Renal cortical epithelial cell (primary cell): ENCODE data around the gene IPO4. TPM values are rescaled to one million over a fixed set of nuclear protein-coding genes. Genes with fewer than 3 reads are reported as not detected.
"Not testable (repeated sequence)": the region's sequence is repeated elsewhere in the genome, so short reads cannot be mapped to it uniquely, and the experiment has no call there.

Source experiments
- DNase-seq: peaks from one replicate; pipeline ENCODE4 v3.0.0-alpha.2; 2011; ENCODE audit warnings: low read depth
- total RNA-seq: library from RNA; depleted of rRNA; stranded (reverse); fragments of >200 nt; gene quantifications from 2 replicates; pipeline ENCODE4 v1.2.3, GENCODE V29; 2014

Gene IPO4
- total RNA-seq, 1 donor from 2014 or later: 76.0 TPM

DNA sequence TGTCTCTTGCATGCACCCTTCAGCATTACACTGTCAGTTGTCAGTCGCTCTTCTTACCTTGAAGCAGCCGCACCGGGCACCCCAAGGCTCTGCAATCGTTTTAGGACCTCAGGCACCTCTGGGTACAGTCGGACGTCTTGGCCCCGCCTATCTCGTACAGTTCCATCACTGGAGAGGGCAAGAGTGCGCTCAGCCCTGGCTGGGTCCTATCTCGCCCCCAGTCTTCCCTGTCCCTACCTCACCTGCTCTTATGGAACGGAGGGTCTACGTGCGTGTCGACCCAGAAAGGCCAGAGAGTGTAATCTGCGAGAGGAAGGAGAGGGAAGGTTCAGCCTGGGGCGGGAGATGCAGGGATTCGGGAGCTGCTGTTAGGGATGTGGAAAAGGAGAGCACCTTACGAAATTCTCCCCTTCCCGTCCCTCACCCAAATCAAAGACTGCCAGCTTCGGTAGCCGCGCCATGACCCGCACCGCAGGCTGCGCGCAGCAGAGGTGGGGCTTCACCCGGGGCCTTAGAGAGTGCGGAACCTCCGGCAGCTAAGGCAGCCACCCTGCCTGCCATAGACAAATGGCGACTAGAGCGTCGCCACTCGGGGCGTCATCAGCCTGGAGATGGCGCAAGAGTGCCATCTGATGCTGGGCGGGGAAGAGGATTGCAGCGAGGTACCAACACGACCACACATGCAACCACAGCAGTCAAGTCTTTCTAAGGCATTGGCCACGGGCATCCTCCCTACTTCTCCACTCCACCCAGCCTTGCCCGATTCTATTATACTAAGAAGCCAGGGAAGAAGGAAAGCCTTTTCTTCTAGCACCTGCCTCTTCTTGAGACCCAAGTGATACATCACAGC lies 27.1 kb upstream of the IPO4 start, which contains the start of gene MDP1:
TSS of gene MDP1 (minus strand) at position 572 of the 850 bp plus-strand sequence. CDS start at position 461, 111 bp downstream.
- peak; percentile 79 for DNase-seq

DNA sequence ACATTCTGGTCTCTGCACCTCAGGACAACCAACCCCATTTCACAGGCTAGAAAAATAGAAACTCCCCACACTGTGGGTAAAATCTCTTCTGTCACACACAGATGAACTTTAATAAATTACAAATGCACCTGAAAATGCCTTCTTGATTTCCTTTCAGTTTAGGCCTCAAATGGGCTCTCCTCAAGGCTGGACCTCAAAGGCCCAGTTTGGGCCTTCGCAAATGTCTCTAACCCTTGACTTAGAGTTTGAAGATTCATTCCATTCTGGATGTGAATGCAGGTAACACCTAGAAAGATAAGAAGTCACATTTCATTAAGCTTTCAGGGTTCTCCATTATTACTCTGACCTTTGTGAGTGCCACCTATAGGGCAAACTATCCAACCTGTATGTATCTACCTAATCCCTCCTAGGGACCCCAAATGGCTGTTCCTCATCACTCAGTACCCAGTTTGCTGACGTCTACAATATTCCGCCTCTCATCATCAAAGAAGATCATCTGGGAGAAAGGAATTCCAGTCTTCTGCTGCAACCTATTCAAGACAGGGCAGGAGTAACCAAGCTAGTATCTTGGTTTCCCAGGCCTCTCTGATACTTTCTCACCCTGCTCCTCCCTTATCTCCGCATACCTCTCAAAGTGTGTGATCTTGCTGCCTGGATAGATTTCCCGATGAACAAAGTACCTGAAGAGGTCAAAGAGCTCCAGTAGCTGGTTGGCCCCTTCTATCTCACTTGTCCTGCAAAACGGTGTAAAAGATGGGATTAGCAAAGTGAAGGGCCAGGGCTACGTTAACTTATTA lies 25.4 kb upstream of the IPO4 start:
- no peak for DNase-seq

DNA sequence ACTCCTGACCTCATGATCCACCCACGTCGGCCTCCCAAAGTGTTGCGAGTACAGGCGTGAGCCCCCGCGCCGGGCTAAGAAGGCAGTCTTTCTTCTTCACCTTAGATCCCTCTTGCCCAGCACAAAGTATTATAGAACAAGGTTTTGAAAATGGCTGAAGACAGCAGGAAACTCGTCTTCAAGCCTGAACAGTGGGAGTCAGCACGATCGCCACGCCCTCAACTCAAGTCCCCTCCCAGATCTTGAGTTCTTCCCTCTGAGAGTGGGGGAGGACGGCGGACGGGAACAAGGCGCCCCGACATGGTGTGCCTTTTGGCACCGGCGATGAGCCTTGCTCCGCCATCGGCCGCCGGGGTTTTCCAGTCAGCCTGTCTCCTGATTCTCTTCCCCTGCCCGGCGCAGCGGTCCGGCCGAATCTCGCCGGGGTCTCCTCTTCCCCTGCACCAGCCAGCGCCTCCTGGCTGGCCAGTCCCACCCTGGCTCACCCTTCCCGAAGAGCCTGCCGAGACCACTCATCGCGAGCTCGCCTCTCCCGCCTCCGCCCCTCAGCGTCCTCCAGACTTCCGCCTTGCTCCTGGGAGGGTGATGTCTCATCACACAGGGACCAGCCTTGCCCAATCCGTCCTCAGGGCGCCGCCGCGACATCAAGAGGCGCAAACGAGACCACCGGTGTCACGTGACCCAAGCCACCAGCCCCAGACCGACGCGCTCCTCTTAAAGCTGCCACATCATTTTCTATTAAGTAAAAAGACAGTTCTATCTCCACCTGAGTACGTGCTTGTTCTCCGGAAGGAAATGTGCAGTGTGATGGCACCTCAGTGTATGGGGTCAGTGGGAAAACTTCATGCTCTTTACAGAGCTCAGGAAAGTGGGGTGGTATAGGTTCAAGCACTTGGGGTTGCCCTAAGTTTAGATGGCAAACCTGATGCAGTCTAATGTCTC lies 24.6 kb upstream of the IPO4 start, which contains the start of gene CHMP4A:
TSS of gene CHMP4A (minus strand) at position 565 of the 942 bp plus-strand sequence. CDS start at position 516, 49 bp downstream.
- DNase-seq: peak; percentile 96

DNA sequence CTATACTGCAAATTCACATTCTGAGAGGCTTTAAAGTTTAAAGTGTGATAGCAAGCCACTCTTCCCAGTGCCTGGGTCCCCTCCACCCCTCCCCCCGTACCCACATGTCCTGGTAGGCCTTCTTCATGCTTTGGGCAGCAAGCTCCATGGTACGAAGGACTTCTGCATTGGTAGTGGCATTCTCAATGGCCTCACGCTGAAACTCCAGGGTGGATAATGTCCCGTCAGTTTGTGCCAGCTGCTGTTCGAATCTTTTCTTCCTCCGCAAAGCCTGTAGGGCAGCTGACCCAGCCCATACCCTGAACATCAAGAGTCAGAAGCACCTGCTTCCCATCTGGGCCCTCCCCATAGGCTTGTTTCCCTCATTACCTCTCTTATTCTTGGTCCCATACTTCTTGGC lies 22.7 kb upstream of the IPO4 start:
- no peak for DNase-seq

DNA sequence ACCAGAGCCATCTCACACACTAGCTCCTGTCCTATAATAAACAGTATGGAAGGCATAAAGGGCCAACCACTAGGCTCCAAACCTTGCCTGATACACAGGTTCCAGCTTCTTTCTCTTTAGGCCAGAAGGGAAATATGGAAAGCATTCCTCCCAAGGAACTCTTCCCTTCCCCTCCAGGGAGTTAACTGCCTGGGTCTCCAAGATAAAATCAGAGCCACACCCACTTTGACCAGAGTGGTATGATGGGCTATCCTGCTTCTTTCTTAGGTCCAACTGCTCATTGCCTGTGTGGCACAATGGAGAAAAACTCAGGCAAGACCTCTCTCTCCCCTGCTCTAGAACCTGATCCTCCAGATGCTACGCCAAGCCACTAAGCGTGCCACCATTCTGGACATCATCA lies 19.0 kb upstream of the IPO4 start:
- no peak for DNase-seq

DNA sequence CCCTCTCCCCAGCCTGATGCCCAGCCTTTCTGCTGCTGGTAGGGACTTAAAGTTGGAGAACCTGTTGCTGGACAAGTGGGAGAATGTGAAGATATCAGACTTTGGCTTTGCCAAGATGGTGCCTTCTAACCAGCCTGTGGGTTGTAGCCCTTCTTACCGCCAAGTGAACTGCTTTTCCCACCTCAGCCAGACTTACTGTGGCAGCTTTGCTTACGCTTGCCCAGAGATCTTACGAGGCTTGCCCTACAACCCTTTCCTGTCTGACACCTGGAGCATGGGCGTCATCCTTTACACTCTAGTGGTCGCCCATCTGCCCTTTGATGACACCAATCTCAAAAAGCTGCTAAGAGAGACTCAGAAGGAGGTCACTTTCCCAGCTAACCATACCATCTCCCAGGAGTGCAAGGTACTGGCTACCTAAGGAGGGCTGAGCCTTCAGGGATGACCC lies 18.5 kb upstream of the IPO4 start:
- no peak for DNase-seq

DNA sequence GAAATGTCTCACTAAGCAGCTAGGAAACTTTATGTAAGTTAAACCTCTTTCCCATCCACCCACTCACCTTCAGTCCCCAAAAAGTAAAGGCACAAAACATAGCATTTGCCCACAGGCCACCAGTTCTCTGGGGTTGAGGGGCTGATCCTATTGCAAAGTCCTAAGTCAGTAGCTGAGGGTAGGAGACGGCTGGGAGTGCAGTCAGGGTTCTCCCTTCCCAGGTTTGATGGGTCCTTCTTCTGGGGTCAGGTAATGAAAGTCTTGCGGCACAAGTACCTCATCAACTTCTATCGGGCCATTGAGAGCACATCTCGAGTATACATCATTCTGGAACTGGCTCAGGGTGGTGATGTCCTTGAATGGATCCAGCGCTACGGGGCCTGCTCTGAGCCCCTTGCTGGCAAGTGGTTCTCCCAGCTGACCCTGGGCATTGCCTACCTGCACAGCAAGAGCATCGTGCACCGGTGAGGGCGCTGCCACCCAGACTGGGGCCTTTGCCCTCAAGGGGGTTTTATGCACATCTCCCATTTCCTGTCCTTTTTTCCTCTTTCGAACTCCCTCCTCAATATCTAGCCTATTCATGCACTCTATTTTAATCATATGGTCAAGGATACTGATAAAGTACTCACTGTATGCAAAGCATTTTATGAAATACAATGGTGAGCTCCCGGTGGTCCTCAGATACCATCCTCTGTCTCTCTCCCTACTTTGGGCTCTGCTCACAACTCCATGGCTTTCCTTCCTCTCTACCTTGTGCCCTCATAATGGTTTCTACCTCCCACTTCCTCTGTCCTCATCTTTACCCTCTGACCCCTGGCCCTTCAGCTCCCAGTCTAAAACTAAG lies 17.9 kb upstream of the IPO4 start:
- DNase-seq: no peak

DNA sequence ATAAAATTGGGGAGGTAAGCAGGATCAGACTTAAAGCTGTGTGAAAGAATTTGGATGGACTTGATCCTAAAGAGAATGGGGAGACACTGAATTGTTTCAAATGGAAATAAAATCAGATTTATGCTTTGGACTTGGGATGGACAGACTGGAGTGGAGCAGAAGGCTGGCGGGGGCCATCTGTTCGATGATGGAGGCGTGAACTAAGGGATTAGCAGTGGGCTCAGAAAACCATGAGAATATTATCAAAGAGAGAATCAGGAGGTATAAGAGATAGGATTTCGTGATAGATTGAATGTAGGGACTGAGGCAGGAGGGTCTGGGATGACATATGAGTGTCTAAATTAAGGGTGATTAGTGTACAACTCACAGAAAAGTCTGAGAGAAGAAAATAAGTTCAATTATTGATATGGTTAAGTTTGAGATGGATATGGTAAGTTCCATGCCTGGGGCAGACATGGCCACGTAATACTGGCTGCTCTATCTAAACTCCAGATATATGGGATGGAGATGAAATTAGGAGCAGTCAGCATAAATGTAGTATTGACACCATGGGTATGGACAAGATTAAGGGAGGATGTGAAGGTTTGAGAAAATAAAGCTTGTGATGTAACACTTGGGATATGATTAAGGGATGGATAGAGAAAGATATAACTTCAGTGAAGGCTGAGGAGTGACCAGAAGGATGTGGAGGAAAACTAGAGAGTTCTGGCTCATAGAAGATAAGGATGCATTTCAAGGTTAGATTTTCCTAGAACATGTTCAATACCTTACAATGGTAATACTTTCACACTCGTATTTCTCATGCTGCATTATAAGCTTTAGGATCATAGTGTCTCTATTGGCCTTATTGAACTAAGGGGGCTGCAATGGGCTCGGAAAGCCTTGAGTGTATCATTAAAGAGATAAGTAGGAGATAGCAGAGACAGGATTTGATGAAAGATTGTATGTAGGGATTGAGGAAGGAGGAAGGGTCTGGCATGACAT lies 15.8 kb upstream of the IPO4 start:
- DNase-seq: no peak

DNA sequence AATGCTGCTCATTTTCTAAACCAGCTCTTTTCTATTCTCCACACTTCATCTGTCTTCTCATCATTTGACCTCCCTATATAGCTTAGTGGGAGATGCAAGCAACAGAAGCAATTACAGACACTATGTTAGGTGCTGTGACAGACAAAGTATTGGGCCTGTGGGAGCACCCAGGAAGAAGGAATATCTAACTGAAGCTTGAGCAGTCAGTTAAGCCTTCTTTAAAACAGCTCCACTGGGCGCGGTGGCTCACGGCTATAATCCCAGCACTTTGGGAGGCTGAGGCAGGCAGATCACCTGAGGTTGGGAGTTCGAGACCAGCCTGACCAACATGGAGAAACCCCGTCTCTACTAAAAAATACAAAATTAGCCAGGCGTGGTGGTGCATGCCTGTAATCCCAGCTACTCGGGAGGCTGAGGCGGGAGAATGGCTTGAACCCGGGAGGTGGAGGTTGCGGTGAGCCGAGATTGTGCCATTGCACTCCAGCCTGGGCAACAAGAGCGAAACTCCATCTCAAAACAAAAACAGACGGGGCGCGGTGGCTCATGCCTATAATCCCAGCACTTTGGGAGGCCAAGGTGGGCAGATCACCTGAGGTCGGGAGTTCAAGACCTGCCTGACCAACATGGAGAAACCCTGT lies 14.8 kb upstream of the IPO4 start:
- DNase-seq: not testable (repeated sequence)

DNA sequence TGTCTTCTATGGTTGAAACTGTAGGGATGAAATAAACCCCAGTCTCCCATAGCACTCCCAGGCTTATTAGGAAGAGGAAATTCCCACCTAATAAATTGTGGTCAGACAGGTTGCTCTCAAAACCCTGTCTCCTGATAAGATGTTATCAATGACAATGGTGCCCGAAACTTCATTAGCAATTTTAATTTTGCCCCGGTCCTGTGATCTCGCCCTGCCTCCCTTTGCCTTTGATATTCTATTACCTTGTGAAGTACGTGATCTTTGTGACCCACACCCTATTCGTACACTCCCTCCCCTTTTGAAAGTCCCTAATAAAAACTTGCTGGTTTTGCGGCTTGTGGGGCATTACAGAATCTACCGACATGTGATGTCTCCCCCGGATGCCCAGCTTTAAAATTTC lies 13.9 kb upstream of the IPO4 start:
- DNase-seq: not testable (repeated sequence)

DNA sequence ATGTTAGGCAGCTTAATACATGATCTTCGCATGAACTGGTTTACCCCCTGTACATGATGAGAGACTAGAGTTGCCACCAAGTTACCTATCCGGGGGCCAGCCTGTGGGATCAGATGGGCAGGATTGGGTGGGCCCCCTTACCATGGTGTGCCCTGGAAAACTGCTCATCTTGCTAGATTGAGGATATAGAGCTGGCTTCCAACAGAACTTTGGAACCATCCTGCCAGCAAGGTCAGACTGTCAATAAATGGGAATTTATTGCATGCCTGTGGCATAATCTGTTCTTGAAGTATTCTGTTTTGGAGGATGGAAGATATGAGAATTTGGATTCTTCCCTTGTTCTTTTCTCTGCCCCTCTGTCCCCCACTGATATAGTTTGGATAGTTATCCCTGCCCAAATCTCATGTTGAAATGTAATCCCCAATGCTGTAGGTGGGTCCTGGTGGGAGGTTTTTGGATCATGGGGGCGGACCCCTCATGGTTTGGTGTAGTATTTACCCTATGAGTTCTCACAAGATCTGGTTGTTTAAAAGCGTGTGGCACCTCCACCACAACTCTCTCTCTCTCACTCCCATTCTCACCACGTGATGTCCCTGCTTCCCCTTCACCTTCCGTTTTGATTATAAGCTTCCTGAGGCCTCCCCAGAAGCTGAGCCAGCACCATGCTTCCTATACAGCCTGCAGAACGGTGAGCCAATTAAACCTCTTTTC lies 10.4 kb upstream of the IPO4 start:
- DNase-seq: no peak

DNA sequence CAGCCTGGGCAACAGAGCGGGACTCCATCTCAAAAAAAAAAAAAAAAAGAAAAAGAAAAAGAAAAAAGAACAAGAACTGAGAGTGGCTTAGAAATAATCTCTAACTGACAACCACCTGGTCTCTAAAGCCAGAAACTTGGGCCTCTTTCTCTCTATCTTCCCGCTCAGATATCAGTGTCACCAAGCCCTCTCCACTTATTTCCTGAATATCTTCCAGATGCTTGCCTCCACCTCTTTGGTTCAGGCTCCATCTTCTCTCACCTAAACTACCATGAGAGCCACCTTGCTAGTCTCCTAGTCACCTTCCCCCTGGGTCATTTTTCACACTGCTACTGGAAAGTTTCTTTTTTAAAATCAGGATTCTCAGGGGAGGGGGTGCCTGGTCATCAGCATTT lies 8.4 kb upstream of the IPO4 start:
- DNase-seq: no peak

DNA sequence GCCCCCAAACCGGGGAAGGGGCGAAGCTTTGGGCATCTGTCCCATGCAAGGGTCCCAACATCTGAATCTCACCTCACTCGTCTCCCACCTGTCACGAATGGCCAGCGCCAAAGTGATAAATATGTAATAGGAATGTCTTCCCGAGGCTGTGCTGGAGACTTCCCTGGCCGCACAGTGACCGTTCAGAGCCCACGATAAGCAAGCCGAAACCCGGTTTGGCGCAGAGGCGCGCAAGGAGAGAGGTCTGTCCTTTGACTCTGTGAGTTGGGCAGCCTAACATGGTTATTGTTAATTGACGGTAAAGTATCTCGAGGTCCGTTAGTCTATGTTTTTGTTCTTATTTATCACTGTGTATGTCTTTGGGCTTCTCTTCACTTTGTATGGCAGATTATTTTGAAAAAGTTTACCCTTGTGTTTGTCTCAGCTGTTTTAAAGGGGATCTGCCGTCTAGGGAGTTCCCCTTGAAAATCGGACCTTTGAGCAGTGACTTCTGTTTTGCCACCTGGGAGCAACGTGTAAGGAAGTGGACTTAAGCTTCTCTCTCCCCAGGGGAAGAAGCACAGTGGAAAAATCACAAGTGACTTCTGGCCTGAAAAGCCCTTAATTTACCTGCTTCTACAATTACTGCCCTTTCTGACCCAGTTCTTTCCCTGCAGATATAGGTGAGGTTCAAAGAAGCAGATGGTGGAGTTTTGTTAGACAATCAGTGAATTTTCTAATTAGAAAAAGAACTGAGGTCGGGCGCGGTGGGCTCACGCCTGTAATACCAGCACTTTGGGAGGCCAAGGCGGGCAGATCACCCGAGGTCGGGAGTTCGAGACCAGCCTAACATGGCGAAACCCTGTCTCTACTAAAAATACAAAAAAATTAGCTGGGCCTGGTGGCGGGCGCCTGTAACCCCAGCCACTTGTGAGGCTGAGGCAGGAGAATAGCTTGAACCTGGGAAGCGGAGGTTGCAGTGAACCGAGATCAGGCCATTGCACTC lies 7.7 kb upstream of the IPO4 start:
- no peak for DNase-seq

DNA sequence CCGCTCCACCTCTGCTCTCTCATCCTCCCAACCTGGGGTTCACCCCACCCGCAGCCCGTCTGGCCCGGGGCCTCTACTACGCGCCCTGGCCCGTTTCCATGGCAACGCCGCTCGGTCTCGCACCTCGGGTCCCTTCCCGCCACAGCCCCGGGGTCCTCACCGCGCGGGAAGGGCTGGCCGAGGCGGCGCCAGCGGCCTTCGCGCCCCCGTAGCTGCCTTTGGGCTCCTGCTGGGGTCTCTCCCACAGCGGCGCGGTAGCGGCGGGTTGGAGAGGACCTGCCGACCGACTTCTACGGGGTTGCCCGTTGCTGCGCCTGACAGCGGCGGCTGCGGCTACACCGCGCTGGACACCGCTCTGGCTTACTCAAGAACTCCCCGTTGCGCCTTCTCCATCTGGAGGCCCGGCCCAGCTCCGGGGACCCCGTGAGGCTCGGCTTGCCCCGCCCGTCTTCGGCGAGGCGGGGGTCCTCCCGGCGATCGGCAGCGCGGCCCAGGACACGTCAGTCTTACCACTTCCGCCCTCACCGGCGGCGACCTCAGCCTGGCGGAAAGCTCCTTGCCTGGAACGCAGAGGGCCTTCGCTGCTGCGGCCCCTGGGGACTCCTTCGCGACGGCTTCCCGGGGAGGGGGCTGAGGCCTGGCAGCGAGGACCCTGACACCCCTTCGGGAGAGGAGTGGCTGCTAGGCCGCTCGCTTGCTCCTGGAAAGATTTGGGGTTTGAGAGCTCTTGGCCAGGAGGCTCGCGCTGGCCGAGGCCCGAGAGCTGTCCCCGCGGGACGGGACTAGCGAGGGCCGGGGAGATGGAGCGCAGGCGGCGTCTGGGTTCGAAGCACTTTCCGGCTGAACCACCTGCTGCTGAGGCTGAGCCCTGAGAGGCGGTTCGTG lies 6.8 kb upstream of the IPO4 start, which contains the start of gene TM9SF1:
TSS of gene TM9SF1 (minus strand) at position 256 of the 885 bp plus-strand sequence. CDS start 422 bp downstream, outside the sequence.
- peak; percentile 72 for DNase-seq

DNA sequence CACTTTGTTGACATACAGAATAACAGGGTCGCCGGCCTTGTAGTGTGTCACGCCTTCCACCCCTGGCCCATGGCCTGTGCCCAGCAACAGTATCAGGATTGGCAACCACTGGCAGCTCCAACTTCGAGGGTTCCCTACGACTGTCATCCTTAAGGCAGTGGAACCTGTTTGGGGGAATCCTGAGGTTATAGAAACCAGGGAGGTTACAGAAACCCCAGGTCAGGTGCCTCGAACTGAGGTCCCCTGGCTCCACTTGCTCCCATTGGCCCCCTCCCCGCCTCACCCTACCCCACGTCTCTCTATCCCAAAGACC lies 6.2 kb upstream of the IPO4 start:
- no peak for DNase-seq
